C4-2B (cell line): ENCODE data around the gene KDM2A.

Experiments used
- ZFX ChIP-seq: fragments of 450-650 bp; IDR thresholded peaks from 2 replicates; pipeline ENCODE4 v1.6.1; 2017
- TF ChIP-seq, protein P1 (sequence below): fragments of 450-650 bp; conservative IDR thresholded peaks from 2 replicates; pipeline ENCODE4 v1.5.1; 2017; ENCODE audit warnings: mild to moderate bottlenecking

GRCh38 chr11:67073908-67074307, 45.2 kb upstream of the KDM2A start:
- TF ChIP-seq, protein P1, sequence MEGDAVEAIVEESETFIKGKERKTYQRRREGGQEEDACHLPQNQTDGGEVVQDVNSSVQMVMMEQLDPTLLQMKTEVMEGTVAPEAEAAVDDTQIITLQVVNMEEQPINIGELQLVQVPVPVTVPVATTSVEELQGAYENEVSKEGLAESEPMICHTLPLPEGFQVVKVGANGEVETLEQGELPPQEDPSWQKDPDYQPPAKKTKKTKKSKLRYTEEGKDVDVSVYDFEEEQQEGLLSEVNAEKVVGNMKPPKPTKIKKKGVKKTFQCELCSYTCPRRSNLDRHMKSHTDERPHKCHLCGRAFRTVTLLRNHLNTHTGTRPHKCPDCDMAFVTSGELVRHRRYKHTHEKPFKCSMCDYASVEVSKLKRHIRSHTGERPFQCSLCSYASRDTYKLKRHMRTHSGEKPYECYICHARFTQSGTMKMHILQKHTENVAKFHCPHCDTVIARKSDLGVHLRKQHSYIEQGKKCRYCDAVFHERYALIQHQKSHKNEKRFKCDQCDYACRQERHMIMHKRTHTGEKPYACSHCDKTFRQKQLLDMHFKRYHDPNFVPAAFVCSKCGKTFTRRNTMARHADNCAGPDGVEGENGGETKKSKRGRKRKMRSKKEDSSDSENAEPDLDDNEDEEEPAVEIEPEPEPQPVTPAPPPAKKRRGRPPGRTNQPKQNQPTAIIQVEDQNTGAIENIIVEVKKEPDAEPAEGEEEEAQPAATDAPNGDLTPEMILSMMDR: no peak
- TF ChIP-seq ZFX: no peak
